ENCODE results near the gene PEF1. TPM values are rescaled to one million over a fixed set of nuclear protein-coding genes. Genes with fewer than 3 reads are reported as not detected.

The PEF1 gene
- total and polyA plus RNA-seq, 7 donors: 52.9 to 87.4 (median 66.4) TPM

DNA sequence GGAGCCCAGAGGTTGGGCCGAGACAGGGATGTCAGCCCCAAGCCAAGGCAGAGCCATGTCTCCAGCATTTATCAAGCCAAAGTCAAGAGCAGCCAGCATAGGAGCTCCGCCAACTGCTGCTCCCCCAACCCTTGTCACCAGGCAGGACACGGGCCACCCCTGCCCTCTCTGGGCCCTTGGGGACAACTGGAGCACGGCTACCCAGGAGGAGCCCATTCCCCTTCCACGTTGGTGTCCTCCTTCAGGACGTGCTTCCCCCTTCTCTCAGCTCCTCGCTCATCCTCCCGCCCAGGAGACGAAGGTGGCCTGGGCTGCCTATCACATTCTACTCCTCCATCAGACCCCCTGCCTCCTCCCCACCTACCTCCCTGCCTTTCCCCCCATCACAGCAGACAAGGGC, 19.9 kb upstream of the PEF1 start:
- Histone ChIP-seq H3K36me3 (peaks cover 0 to 33% (median 7%) of the 10 kb centered on the region in 4 donors), H3K27ac (no peak overlapping the region), H3K27me3 (no peaks in the 10 kb centered on the region), H3K9me3 (no peaks in the 10 kb centered on the region), H3K4me3 (no peak overlapping the region), H3K4me1 (peaks cover 0 to 41% (median 30%) of the 10 kb centered on the region in 4 donors)
- no peak for DNase-seq
- intact Hi-C loops (cut with DNase I): loop anchor here (1.0 to 10.0 kb wide), 2 partner anchors 81 to 300 kb away; no protein-coding TSS in a partner anchor
- 89 to 90% methylated on average over 9 of the region's 9 CpGs for WGBS, 2 donors
- TF ChIP-seq POLR2A (IDR thresholded peaks at IDR 0.05) (no peak), POLR2AphosphoS5 (IDR thresholded peaks at IDR 0.05) (no peak), EP300 (IDR thresholded peaks at IDR 0.05) (no peak)
- TF ChIP-seq, protein P1, sequence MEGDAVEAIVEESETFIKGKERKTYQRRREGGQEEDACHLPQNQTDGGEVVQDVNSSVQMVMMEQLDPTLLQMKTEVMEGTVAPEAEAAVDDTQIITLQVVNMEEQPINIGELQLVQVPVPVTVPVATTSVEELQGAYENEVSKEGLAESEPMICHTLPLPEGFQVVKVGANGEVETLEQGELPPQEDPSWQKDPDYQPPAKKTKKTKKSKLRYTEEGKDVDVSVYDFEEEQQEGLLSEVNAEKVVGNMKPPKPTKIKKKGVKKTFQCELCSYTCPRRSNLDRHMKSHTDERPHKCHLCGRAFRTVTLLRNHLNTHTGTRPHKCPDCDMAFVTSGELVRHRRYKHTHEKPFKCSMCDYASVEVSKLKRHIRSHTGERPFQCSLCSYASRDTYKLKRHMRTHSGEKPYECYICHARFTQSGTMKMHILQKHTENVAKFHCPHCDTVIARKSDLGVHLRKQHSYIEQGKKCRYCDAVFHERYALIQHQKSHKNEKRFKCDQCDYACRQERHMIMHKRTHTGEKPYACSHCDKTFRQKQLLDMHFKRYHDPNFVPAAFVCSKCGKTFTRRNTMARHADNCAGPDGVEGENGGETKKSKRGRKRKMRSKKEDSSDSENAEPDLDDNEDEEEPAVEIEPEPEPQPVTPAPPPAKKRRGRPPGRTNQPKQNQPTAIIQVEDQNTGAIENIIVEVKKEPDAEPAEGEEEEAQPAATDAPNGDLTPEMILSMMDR (IDR thresholded peaks at IDR 0.05): no peak

DNA sequence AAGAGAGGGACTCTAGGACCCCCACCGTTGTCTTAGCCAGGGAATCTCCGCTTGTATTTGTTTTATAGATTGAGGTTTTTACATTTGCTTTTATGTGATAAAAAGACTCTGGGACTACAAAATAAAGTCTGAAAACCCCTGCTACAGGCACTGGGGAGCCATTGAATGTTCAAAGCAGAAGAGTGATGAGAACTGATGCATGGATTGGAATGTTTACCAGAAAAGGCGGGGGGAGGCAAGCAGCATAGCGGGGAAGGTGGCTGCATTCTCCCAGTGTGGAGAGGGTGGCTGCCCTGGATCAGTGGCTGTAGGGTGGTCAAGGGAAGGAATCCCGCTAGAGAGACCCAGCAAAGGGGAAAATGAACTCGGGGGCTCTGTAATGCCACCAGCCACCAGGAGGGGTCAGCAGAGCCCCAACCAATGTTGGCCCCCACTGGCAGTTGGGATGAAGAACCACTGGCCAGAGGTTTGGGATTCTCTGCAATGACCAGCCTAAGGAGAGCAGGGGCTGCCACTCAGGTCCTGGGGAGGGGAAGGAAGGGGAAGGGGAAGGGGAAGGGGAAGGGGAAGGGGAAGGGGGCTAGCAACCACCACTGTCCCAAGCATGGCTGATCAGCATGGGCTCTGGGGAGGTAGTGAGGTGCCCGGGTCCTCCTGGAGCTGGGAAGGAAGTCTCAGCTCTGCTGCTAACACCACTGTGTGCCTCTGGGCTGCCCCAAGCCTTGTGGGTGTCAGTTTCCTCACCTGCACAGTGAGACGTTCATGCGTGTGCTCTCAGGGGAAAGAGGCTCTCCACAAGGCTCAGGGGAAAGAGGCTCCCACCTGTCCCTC, 19.2 kb upstream of the PEF1 start:
- WGBS, 2 donors: 45 to 53% methylated on average over 9 of the region's 9 CpGs
- TF ChIP-seq, protein P1 (IDR thresholded peaks at IDR 0.05): peak; percentile 95 to 99 (median 96)
- TF ChIP-seq POLR2AphosphoS5 (IDR thresholded peaks at IDR 0.05) (peak in 1 of 4 donors; percentile 17), EP300 (IDR thresholded peaks at IDR 0.05) (no peak)
- no peaks in the 10 kb centered on the region for H3K27me3 ChIP-seq
- peaks cover 0 to 34% (median 23%) of the 10 kb centered on the region in 4 donors for H3K4me1 ChIP-seq
- peaks cover 0 to 40% (median 7%) of the 10 kb centered on the region in 4 donors for H3K36me3 ChIP-seq
- no peaks in the 10 kb centered on the region for H3K9me3 ChIP-seq
- no peak overlapping the region for H3K4me3 ChIP-seq
- peak; percentile 82 for DNase-seq
- H3K27ac ChIP-seq: no peak overlapping the region
- intact Hi-C loops (cut with DNase I): loop anchor here (1.0 to 10.0 kb wide), 4 partner anchors 41 to 301 kb away; no protein-coding TSS in a partner anchor

DNA sequence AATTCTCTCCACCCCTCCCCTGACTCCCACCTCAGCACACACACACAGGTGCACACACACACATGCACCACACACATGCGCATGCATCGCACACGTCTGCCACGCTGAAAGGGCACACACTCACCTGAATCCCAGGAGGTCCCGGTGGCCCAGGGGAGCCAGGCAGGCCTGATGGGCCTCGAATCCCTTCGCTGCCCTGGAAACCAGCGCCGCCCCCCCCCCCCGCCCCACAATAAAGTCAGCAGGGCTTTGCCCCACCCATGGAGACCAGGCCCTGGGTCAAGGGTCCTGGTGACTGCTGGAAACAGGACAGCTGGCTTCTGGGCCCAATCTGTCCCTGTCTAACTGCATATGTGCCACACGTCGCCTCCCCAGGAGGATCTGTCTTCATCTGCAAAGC, 17.8 kb upstream of the PEF1 start:
- H3K36me3 ChIP-seq: peaks cover 0 to 53% (median 14%) of the 10 kb centered on the region in 4 donors

DNA sequence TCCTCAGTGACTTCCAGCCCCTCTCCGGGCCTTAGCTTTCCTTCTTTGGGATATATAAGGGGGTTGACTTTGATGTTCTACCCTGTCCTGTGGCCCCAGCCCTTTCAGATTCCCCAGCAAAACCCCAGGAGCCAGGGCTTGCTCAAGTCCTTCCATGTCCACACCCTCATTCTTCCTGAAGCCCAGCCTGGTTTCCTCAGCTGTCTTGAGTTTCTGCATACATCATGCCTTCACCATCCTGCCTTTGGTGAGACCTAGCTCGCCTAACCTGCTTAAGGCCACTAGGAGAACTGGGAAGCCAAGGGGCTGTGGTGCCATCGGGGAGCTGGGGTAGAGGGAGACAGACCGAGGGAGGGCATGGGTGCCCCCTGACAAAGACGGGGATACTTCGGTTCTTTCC, 17.2 kb upstream of the PEF1 start:
- Histone ChIP-seq H3K4me3 (no peak overlapping the region), H3K4me1 (peaks cover 0 to 15% (median 13%) of the 10 kb centered on the region in 4 donors), H3K36me3 (peaks cover 0 to 59% (median 14%) of the 10 kb centered on the region in 4 donors), H3K27me3 (no peaks in the 10 kb centered on the region), H3K9me3 (no peaks in the 10 kb centered on the region), H3K27ac (no peak overlapping the region)
- no peak for DNase-seq
- TF ChIP-seq EP300 (IDR thresholded peaks at IDR 0.05) (no peak), POLR2AphosphoS5 (IDR thresholded peaks at IDR 0.05) (no peak), POLR2A (IDR thresholded peaks at IDR 0.05) (no peak)
- TF ChIP-seq, protein P1 (IDR thresholded peaks at IDR 0.05): no peak
- intact Hi-C loops (cut with DNase I): loop anchor here (10.0 kb wide), 1 partner anchor 303 kb away; no protein-coding TSS in a partner anchor
- 92 to 94% methylated on average over 6 of the region's 6 CpGs for WGBS, 2 donors

More for the DNA sequence above, 17.8 kb upstream of the PEF1 start:
- Histone ChIP-seq H3K27ac (no peak overlapping the region), H3K9me3 (no peaks in the 10 kb centered on the region), H3K27me3 (no peaks in the 10 kb centered on the region), H3K4me3 (no peak overlapping the region), H3K4me1 (peaks cover 0 to 20% (median 18%) of the 10 kb centered on the region in 4 donors)
- TF ChIP-seq POLR2A (IDR thresholded peaks at IDR 0.05) (no peak), EP300 (IDR thresholded peaks at IDR 0.05) (no peak), POLR2AphosphoS5 (IDR thresholded peaks at IDR 0.05) (no peak)
- TF ChIP-seq, protein P1 (IDR thresholded peaks at IDR 0.05): no peak
- intact Hi-C loops (cut with DNase I): loop anchor here (10.0 kb wide), 1 partner anchor 302 kb away; no protein-coding TSS in a partner anchor
- no peak for DNase-seq
- 57 to 81% methylated on average over 12 of the region's 12 CpGs for WGBS, 2 donors
